Mucosa of descending colon (tissue), 3 donors: ENCODE measurements around the gene NEGR1. TPM values are rescaled to one million over a fixed set of nuclear protein-coding genes. Genes with fewer than 3 reads are reported as not detected.

Source experiments
- ATAC-seq: fragments of 200-7000 bp; cut with Tn5 transposase; one replicate; pipeline ENCODE4 v1.9.1; 2020; ENCODE audit warnings: mild to moderate bottlenecking, moderate library complexity
- DNase-seq, 3 donors: peaks; one replicate each; pipeline ENCODE4 v3.0.0-alpha.2; 2020
- H3K36me3 ChIP-seq: fragments of 200-600 bp; one replicate; pipeline ENCODE4 v1.8.0; 2021; ENCODE audit warnings: low read depth, mild to moderate bottlenecking
- H3K4me1 ChIP-seq: fragments of 200-600 bp; one replicate; pipeline ENCODE4 v1.8.0; 2021; ENCODE audit warnings: low read depth, mild to moderate bottlenecking
- H3K4me3 ChIP-seq: fragments of 200-600 bp; one replicate; pipeline ENCODE4 v1.8.0; 2021; ENCODE audit warnings: mild to moderate bottlenecking
- H3K9me3 ChIP-seq: fragments of 200-600 bp; one replicate; pipeline ENCODE4 v1.8.0; 2021; ENCODE audit warnings: mild to moderate bottlenecking
- CTCF ChIP-seq: fragments of 200-600 bp; IDR thresholded peaks from one replicate; pipeline ENCODE4 v1.8.0; 2022; ENCODE audit warnings: antibody characterized with exemption, mild to moderate bottlenecking
- intact Hi-C, 2 donors: fragments of 100-400 bp; cut with DNase I in 1 of 2; cut with micrococcal nuclease in 1 of 2; formaldehyde crosslinking; loops; one replicate each; pipeline versions ENCODE4 v1.11.0 to v1.11.1; 2022; cut with DNase I, micrococcal nuclease
- total RNA-seq, 3 donors: library from RNA; stranded (reverse); fragmentation: NEBNext Ultra II Directional in 2 of 3; extraction: Animal tissue kit (Norgen Biotek cat#: 25700) in 2 of 3; gene quantifications; one replicate each; pipeline versions ENCODE4 v1.2.1 to v1.2.4, GENCODE V29; 2021 to 2023
- donor health status: DM: no; HTN: no; CAD: no; lungs with moderate emphysema.
- donor health status: DM: no; HTN: no; CAD: no.
- donor health status: DM: no; HTN: yes; CAD: no.

The NEGR1 gene
- total RNA-seq, 3 donors from 2014 or later, result 2.3 to 47.9 (median 8.0) TPM

GRCh38 chr1:71362076-71362475 lies 920.3 kb downstream of the NEGR1 start:
- TF ChIP-seq CTCF, result no peak
- ATAC-seq, result no peak
- intact Hi-C loops, result no loop called here

GRCh38 chr1:71357708-71358107 lies 924.6 kb downstream of the NEGR1 start:
- Histone ChIP-seq H3K4me1 (no peaks in the 10 kb centered on the region), H3K9me3 (no peaks in the 10 kb centered on the region), H3K36me3 (no peaks in the 10 kb centered on the region), H3K4me3 (no peak overlapping the region)
- no peak for ATAC-seq
- no peak for TF ChIP-seq CTCF
- intact Hi-C loops, result loop anchor here in 1 of 2 donors (10.0 kb wide), 1 partner anchor 437 kb away; no protein-coding TSS in a partner anchor
- DNase-seq, result no peak

More at GRCh38 chr1:71362076-71362475, 920.3 kb downstream of the NEGR1 start:
- Histone ChIP-seq H3K9me3 (no peaks in the 10 kb centered on the region), H3K4me1 (no peaks in the 10 kb centered on the region), H3K4me3 (no peak overlapping the region), H3K36me3 (no peaks in the 10 kb centered on the region)
- no peak for DNase-seq

DNA sequence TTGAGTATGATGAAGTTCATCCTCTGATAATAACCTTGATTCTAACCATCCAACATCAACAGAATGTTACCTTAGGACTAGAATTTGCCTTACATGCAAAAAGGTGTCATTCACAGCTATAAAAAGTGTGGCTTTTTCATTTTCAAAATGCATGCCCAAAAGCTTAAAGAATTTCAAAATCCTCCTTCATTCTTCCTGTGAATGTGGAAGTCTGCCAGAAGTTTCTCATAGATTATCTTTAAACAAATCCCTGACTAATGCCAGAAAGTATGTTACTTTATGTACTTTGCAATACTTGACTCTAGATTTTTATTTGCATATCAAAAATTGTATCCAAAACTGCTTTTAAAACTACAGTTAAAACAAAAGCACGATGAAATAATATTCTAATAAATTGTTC lies 930.9 kb downstream of the NEGR1 start:
- no peak for DNase-seq

GRCh38 chr1:71350805-71351204 lies 931.5 kb downstream of the NEGR1 start:
- Histone ChIP-seq H3K4me3 (no peak overlapping the region), H3K4me1 (no peaks in the 10 kb centered on the region), H3K9me3 (no peaks in the 10 kb centered on the region), H3K36me3 (no peaks in the 10 kb centered on the region)
- DNase-seq, result no peak
- ATAC-seq, result no peak
- no peak for TF ChIP-seq CTCF
- intact Hi-C loops, result loop anchor here in 1 of 2 donors (10.0 kb wide), 1 partner anchor 444 kb away; no protein-coding TSS in a partner anchor

More for the DNA sequence above, 930.9 kb downstream of the NEGR1 start:
- Histone ChIP-seq H3K4me1 (no peaks in the 10 kb centered on the region), H3K4me3 (no peak overlapping the region), H3K36me3 (no peaks in the 10 kb centered on the region), H3K9me3 (no peaks in the 10 kb centered on the region)
- TF ChIP-seq CTCF, result no peak
- intact Hi-C loops, result loop anchor here in 1 of 2 donors (10.0 kb wide), 1 partner anchor 443 kb away; no protein-coding TSS in a partner anchor
- ATAC-seq, result no peak

- Histone ChIP-seq H3K9me3 (no peaks in the 10 kb centered on the region), H3K4me3 (no peak overlapping the region), H3K4me1 (no peaks in the 10 kb centered on the region), H3K36me3 (no peaks in the 10 kb centered on the region)
- intact Hi-C loops, result loop anchor here in 1 of 2 donors (10.0 kb wide), 1 partner anchor 444 kb away; no protein-coding TSS in a partner anchor
- TF ChIP-seq CTCF, result no peak
- DNase-seq, result no peak
- ATAC-seq, result no peak
Measured at GRCh38 chr1:71350330-71350729, 932.0 kb downstream of the NEGR1 start.
